Right lobe of liver (tissue), 6 donors: ENCODE results near the gene CHST11. TPM values are rescaled to one million over a fixed set of nuclear protein-coding genes. Genes with fewer than 3 reads are reported as not detected.
A peak's percentile ranks its signal among the peaks of the same experiment; 100 is the strongest.

Experiments used
- ATAC-seq, 4 donors: fragments of 200-7000 bp; cut with Tn5 transposase; one replicate each; pipeline ENCODE4 v1.9.1; 2020; ENCODE audit warnings: mild to moderate bottlenecking in 4 of 4, moderate library complexity in 4 of 4
- DNase-seq, 3 donors: peaks; one replicate each; pipeline ENCODE4 v3.0.0-alpha.2; 2020
- H3K27ac ChIP-seq, 3 donors: fragments of 200-600 bp; one replicate each; pipeline ENCODE4 v1.8.0; 2022
- H3K27me3 ChIP-seq, 2 donors: fragments of 200-600 bp; one replicate each; pipeline ENCODE4 v1.8.0; 2022
- H3K36me3 ChIP-seq, 4 donors: fragments of 200-600 bp; sonication (generic) in 1 of 4; one replicate each; pipeline versions ENCODE4 v1.5.1 to v1.8.0; 2017 to 2022; ENCODE audit warnings: control low read depth in 1 of 4
- H3K4me1 ChIP-seq, 4 donors: fragments of 200-600 bp; sonication (generic) in 1 of 4; one replicate each; pipeline versions ENCODE4 v1.5.1 to v1.8.0; 2017 to 2022; ENCODE audit warnings: control low read depth in 1 of 4
- H3K4me3 ChIP-seq, 3 donors: fragments of 200-600 bp; one replicate each; pipeline ENCODE4 v1.8.0; 2022
- H3K9me3 ChIP-seq, 4 donors: fragments of 200-600 bp; sonication (generic) in 1 of 4; one replicate each; pipeline versions ENCODE4 v1.5.1 to v1.8.0; 2017 to 2022; ENCODE audit warnings: control low read depth in 1 of 4
- POLR2A ChIP-seq: fragments of 450-650 bp; IDR thresholded peaks from one replicate; pipeline ENCODE4 v1.6.1; 2017; ENCODE audit warnings: antibody characterized with exemption, mild to moderate bottlenecking
- WGBS: methylation state at CpG from one replicate; pipeline ENCODE4 v1.1.6; 2018; ENCODE audit warnings: low coverage, low lambda C conversion rate; ENCODE audit not compliant: insufficient coverage; ENCODE audit errors: missing lambda C conversion rate; 5-methylcytosine and 5-hydroxymethylcytosine counted together
- intact Hi-C, 2 donors: fragments of 100-400 bp; cut with DNase I; formaldehyde crosslinking; loops; one replicate each; pipeline versions ENCODE4 v1.11.2 to v1.14.1; 2022
- total RNA-seq, 6 experiments: library from RNA; depleted of rRNA in 2 of 6; stranded (reverse); fragments of >200 nt in 2 of 6; fragmentation: NEBNext Ultra II Directional in 3 of 6; extraction: Animal tissue kit (Norgen Biotek cat#: 25700) in 3 of 6; gene quantifications; one replicate each; pipeline versions ENCODE4 v1.1.0 to v1.2.4, GENCODE V29; 2016 to 2023
- TF ChIP-seq, protein P1 (sequence below), 4 donors: fragments of 200-600 bp in 3 of 4; fragments of 450-650 bp in 1 of 4; IDR thresholded peaks; one replicate each; pipeline versions ENCODE4 v1.5.1 to v1.8.0; 2016 to 2022; ENCODE audit warnings: antibody characterized with exemption in 4 of 4, mild to moderate bottlenecking in 2 of 4
- donor health status: DM: no; HTN: yes; CAD: no.
- donor health status: DM: no; HTN: no; CAD: no.
- donor health status: DM: no; HTN: no; CAD: no.
- donor health status: DM: no; HTN: yes; CAD: no.
- donor health status: DM: no; HTN: yes; CAD: no.

CHST11 gene
- total RNA-seq, 6 experiments from 2014 or later = 0.57 to 10.4 (median 3.5) TPM

DNA sequence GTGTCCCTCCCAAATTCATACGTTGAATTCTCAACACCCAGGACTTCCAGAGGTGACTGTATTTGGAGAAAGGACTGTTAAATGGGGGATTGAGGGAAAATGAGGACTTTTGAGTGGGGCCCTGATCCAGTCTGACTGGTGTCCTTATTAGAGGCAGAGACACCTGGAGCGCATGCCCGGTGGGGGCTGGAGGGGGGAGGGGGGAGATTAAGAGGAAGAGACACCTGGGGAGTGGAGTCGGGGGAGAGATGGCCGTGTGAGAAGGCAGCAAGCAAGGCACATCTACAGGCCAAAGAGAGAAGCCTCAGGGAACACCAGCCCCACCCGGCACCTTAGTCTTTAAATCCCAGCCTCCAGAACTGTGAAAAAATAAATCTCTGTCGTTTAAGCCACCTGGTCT, 291.6 kb downstream of the CHST11 start:
- 54% methylated on average over 4 of the region's 7 CpGs for WGBS

DNA sequence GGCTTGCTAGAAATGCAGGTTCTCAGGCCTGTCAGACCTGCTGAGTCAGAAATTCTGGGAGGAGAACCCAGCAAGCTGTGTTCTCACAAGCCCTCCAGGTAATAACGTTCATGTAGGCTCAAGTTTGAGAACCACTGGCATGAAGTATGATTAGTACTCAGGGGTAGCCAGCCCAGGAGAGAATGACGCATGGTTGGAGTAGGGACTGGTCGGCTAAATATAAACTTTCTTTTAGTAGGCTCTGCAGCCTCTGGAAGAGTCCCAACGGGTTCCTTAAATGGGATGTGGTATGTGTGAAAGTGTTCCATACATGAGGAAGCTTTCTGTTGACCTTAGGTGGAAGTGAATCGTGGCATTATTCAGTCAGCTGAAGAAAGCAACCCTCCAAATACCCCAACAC, 292.0 kb downstream of the CHST11 start:
- peak in 1 of 3 donors; percentile 15 for DNase-seq
- H3K27me3 ChIP-seq = no peaks in the 10 kb centered on the region
- no peaks in the 10 kb centered on the region for H3K36me3 ChIP-seq
- intact Hi-C loops = no loop called here
- no peak overlapping the region for H3K27ac ChIP-seq
- no peaks in the 10 kb centered on the region for H3K9me3 ChIP-seq
- peak in 2 of 4 donors; percentile 54 to 55 for ATAC-seq
- WGBS = 56% methylated on average over 5 of the region's 5 CpGs
- no peak for TF ChIP-seq POLR2A
- TF ChIP-seq, protein P1, sequence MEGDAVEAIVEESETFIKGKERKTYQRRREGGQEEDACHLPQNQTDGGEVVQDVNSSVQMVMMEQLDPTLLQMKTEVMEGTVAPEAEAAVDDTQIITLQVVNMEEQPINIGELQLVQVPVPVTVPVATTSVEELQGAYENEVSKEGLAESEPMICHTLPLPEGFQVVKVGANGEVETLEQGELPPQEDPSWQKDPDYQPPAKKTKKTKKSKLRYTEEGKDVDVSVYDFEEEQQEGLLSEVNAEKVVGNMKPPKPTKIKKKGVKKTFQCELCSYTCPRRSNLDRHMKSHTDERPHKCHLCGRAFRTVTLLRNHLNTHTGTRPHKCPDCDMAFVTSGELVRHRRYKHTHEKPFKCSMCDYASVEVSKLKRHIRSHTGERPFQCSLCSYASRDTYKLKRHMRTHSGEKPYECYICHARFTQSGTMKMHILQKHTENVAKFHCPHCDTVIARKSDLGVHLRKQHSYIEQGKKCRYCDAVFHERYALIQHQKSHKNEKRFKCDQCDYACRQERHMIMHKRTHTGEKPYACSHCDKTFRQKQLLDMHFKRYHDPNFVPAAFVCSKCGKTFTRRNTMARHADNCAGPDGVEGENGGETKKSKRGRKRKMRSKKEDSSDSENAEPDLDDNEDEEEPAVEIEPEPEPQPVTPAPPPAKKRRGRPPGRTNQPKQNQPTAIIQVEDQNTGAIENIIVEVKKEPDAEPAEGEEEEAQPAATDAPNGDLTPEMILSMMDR (IDR thresholded peaks at IDR 0.05) = no peak
- H3K4me3 ChIP-seq = no peak overlapping the region
- no peaks in the 10 kb centered on the region for H3K4me1 ChIP-seq

More for the DNA sequence above, 291.6 kb downstream of the CHST11 start:
- H3K4me3 ChIP-seq = no peak overlapping the region
- TF ChIP-seq, protein P1 (IDR thresholded peaks at IDR 0.05) = no peak
- TF ChIP-seq POLR2A = no peak
- H3K36me3 ChIP-seq = no peaks in the 10 kb centered on the region
- no peak for ATAC-seq
- DNase-seq = peak in 1 of 3 donors; percentile 23
- intact Hi-C loops = no loop called here
- no peaks in the 10 kb centered on the region for H3K27me3 ChIP-seq
- H3K27ac ChIP-seq = no peak overlapping the region
- H3K9me3 ChIP-seq = no peaks in the 10 kb centered on the region
- H3K4me1 ChIP-seq = no peaks in the 10 kb centered on the region

DNA sequence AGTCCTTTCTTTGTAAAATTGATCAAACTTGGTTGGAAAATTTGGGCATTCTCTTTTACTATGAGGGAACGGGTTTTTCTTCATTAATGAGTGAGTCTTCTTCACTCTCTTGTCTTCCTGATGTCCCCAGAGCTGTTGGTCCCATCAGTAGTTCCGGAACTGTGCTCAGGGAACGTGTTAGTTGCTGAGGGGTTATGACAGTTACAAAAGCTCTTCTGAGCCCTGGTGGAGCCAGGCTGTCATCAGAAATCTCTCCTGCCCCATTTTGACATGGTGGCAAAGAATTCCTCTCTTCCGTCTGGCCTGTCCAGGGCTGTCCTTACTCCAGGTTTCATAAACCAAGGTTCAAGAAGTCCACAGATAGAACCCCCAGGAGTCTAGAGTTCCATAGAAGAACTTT, 292.8 kb downstream of the CHST11 start:
- H3K27ac ChIP-seq = no peak overlapping the region
- DNase-seq = peak in 1 of 3 donors; percentile 21

DNA sequence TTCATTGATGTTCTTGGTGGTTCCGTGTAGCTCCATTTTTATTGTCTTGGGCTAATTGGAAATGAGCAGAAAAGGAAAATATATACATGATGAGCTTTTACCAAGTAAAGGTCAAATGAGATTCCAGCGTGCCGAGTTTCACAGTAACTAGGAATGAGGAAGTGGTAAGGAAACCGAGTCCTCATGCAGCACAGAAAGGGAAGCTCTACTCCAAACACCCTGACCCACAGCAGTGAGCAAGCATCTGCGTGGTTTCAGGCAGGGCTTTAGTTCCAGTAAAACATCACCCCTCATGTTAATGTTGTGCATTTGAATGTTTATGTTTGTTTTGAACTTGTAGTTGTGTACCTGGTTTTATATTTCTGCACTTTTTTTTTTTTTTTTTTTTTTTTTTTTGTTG, 293.3 kb downstream of the CHST11 start:
- Histone ChIP-seq H3K9me3 (no peaks in the 10 kb centered on the region), H3K27me3 (no peaks in the 10 kb centered on the region), H3K27ac (no peak overlapping the region), H3K4me1 (no peaks in the 10 kb centered on the region), H3K4me3 (no peak overlapping the region), H3K36me3 (no peaks in the 10 kb centered on the region)
- DNase-seq (peak in 1 of 3 donors; percentile 46), ATAC-seq (peak; percentile 62 to 77 (median 70))
- 41% methylated on average over 5 of the region's 5 CpGs for WGBS
- intact Hi-C loops = no loop called here
- TF ChIP-seq POLR2A = no peak
- TF ChIP-seq, protein P1 (IDR thresholded peaks at IDR 0.05) = no peak

More for the DNA sequence above, 292.8 kb downstream of the CHST11 start:
- ATAC-seq = no peak
- no peak overlapping the region for H3K4me3 ChIP-seq
- WGBS = 65% methylated on average over 2 of the region's 4 CpGs
- H3K4me1 ChIP-seq = no peaks in the 10 kb centered on the region
- no peaks in the 10 kb centered on the region for H3K27me3 ChIP-seq
- TF ChIP-seq, protein P1 (IDR thresholded peaks at IDR 0.05) = no peak
- TF ChIP-seq POLR2A = no peak
- intact Hi-C loops = no loop called here
- H3K9me3 ChIP-seq = no peaks in the 10 kb centered on the region
- no peaks in the 10 kb centered on the region for H3K36me3 ChIP-seq

DNA sequence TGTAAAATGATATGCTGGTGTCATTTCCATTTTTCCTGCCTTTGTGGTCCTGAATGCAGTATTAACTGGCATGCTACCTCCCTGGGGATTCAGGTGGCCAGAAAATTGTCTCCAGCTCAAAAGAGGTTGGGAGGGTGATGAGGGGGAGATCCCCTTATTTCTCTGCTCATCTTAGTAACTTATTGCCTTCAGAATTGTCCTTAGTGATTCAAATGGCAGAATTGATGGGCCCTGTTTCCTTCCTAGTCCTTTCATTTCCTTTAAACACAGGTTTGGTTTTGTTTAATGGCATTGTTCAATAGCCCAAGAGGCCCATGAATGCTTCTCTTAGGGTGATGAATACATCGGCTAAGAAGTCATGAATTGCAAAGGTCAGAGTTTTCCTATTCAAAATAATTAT, 294.4 kb downstream of the CHST11 start:
- H3K4me3 ChIP-seq = no peak overlapping the region
- H3K27me3 ChIP-seq = no peaks in the 10 kb centered on the region
- DNase-seq (no peak), ATAC-seq (no peak)
- TF ChIP-seq, protein P1 (IDR thresholded peaks at IDR 0.05) = no peak
- no peak for TF ChIP-seq POLR2A
- H3K36me3 ChIP-seq = no peaks in the 10 kb centered on the region
- 75% methylated on average over 1 of the region's 1 CpG for WGBS
- H3K9me3 ChIP-seq = no peaks in the 10 kb centered on the region
- intact Hi-C loops = no loop called here
- no peak overlapping the region for H3K27ac ChIP-seq
- H3K4me1 ChIP-seq = no peaks in the 10 kb centered on the region
